ENCODE data around the gene GAL3ST3.
"Not testable (repeated sequence)": the region's sequence is repeated elsewhere in the genome, so short reads cannot be mapped to it uniquely, and the experiment has no call there.

The GAL3ST3 gene

GRCh38 chr11:66044757-66045156 is 4.2 kb downstream of the GAL3ST3 start:
- DNase-seq (ENCODE audit: low read depth): peak; percentile 6

DNA sequence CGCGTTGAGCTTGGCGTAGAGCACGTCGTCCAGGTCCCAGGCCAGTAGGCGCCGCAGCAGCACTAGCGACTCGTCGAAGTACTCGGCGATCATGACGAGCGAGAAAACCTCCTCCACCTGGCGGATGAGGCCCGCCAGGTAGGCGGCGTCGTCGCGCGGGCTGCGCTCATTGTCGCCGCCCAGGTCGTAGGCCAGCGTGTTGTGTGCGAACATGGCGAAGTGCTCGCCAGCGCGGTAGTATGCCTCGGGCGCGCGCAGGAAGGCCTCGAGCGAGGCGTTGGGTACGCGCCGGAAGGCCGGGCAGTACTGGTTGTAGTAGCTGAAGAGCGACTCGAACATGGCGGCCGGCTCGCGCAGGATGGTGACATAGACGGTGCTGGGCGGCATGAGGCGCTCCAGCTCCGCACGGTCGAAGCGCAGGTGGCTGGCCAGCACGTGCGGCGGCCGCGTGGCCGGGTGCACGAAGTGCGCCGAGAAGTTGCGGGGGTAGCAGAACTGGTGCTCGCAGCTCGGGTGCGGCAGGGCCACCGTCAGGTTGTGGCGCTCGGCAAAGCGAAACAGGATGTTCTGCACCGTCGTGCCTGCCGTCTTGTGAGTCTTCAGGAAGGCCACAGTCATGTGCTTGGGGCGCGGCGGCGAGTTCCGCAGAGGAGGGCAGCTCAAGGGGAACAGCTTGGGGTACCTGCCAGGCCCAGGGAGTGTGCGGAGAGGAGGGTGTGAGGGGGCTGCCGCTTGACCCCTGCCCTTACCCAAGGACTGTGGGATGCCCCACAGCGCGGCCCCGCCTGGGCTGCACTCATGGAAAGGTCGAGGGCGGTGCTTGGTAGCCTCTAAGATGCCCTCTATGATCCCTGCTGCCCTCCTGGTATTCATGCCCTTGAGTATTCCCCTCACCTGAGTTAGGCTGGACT is 5.7 kb downstream of the GAL3ST3 start:
- no peak for DNase-seq (ENCODE audit: low read depth)

- no peak for DNase-seq (ENCODE audit: low read depth)
These were observed 6.5 kb downstream of the GAL3ST3 start for GRCh38 chr11:66042227-66042995.

GRCh38 chr11:66039765-66040164 is 9.2 kb downstream of the GAL3ST3 start:
- no peak for DNase-seq (ENCODE audit: low read depth)

DNA sequence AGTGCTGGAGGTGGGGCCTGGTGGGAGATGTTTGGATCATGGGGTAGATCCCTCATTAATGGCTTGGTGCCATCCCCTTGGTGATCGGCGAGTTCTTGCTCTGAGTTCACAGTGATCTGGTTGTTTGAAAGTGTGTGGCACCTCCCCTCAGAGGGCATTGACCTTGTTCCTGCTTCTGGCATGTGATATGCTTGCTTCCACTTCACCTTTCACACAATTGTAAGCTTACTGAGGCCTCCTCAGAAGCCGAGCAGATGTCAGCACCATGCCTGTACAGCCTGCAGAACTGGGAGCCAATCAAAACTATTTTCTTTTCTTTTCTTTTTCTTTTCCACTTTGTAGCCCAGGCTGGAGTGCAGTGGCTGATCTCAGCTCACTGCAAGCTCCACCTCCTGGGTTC is 11.6 kb downstream of the GAL3ST3 start:
- DNase-seq (ENCODE audit: low read depth): no peak

DNA sequence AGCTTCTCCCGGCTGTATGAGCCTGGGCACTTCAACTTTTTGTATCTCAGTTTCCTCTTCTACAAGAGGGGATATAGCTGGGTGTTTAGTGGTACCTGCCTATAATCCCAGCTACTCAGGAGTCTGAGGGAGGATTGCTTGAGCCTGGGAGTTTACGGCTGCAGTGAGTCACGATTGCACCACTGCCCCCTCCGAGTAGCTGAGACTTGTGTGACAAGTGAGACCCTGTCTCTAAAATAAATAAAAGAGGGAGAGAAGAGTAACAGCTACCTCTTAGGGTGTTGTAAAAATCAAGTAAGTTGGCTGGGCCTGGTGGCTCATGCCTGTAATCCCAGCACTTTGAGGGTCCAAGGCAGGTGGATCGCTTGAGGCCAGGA is 12.6 kb downstream of the GAL3ST3 start:
- DNase-seq (ENCODE audit: low read depth): no peak

DNA sequence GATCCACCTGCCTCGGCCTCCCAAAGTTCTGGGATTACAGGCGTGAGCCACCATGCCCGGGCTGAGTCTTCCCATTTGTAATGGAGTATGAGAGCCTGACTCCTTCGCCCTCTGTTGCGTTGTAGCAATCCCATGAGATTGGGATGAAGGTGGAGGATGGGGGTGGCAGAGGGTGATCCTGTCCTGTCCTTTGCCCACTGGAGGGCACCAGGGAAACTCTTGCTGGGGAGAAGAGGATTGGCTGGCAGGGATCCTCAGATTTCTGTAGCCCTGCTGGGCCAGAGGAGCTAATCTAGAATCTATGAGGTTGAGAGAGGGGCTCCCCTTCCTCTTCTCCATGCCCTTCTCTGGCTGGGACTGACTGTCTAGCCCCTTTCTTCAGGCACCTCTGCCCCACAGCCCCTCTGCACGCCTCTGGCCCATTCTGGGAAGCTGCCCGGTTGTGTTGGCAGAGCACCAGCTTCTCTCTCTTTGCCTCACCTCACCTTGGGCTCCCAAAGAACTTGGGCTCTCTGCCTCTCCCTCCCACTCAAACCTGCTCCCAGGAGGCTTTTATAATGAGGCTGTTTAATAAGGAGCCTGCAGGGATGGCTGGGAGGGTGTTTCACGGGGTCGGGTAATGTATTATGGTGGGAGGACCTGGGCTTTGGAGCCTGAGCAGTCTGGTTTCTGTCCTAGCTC is 13.2 kb downstream of the GAL3ST3 start:
- DNase-seq (ENCODE audit: low read depth): no peak

GRCh38 chr11:66032957-66033735 is 15.8 kb downstream of the GAL3ST3 start:
- no peak for DNase-seq (ENCODE audit: low read depth)

GRCh38 chr11:66026017-66026529 is 22.9 kb downstream of the GAL3ST3 start, which contains the start of gene CATSPER1:
Gene CATSPER1, minus strand, starts transcription at chr11:66026479. Its CDS starts 100 bp downstream, at chr11:66026379.
- no peak for DNase-seq (ENCODE audit: low read depth)

- not testable (repeated sequence) for DNase-seq (ENCODE audit: low read depth)
These were observed 25.8 kb downstream of the GAL3ST3 start for GRCh38 chr11:66023186-66023440.

DNA sequence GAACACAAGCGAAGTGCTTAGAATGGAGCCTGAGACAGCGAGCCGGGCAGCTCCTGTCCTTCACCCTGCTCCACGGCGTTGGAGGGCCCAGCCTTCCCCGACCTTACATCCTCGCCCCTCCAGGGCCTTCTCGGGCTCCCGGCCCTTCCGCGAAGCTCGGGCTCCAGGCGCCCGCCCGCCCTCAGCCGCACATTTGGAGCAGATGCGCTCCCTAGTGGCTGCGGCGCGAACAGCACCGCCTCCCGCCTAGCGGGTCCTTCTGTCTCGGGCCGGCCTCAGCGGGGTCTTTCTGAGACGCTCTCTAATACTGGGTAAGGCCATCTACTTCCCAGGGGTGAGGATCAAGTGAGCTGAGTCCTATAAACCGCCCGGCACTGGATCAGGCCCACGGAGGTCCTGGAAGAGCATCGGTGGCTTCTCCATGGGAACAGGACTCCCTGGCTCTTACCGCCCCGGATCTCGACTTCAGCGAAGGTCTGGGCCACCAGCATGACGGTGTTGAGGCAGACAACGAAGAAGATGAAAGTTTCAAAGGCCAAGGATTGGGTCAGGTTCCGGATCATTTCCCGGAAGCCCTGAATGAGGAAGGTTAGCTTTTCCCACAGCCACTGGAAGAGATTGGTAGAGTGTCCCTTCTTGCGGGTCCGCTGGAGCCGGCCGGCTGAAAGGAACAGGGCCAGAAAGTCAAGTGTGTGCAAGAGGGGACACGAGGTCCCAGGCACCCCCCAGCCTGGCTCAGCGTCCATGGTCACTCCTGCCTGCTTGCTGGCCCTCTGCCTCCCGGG is 26.4 kb downstream of the GAL3ST3 start:
- peak; percentile 32 for DNase-seq (ENCODE audit: low read depth)

DNA sequence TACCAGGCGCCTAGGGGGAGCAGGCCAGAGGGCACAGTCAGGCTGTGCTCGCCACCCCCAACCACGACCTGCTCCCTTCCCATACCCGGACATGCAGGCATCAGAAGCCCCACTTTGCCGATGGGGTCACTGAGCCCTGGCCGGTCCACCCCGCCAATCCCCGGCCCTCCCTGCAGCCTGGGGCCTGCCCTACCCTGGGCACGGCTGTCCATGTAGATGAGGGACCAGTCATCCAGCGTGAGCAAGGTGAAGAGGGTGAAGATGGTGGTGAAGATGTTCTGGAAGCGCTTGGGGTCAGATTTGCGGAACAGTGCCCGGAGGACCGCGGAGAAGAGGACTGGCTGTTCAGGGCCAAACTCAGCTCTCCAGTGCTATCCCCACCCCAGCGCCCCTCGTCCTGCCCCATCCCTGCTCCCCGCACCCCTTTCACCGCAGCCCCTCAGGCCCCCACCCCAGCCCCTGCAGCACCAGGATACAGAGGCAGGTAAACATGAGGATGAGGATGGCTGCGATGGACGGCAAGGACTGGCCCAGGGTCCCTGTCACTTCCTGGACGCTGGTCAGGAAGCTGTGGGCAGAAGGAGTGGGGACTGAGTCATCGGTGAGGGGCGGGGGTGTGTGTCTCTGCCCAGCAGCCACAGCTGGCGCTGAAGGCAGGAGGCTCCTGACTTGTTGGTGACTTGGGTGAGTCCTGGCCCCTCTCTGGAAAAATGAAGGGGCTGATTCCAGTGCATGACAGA is 28.2 kb downstream of the GAL3ST3 start:
- no peak for DNase-seq (ENCODE audit: low read depth)

DNA sequence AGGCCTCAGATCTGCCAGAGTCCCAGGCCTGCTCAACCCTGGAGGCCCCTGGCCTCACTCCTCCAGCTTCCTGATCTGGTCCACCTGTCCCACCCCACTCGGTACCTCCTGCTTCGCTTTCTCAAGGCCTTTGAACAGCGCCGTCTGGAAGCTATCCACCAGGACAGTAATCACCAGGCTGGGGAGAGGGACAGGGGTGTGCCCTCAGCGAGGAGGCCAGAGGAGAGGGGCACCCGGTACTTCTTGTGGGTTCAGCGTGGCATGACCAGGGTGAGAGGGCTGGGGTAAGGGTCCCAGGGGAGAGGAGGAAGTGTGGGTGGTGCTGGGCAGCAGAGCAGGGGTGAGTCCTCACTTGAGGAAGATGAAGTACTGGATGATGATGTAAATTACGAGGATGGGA is 28.7 kb downstream of the GAL3ST3 start:
- no peak for DNase-seq (ENCODE audit: low read depth)

- no peak for DNase-seq (ENCODE audit: low read depth)
These were observed 31.6 kb downstream of the GAL3ST3 start for GRCh38 chr11:66017321-66017720.

DNA sequence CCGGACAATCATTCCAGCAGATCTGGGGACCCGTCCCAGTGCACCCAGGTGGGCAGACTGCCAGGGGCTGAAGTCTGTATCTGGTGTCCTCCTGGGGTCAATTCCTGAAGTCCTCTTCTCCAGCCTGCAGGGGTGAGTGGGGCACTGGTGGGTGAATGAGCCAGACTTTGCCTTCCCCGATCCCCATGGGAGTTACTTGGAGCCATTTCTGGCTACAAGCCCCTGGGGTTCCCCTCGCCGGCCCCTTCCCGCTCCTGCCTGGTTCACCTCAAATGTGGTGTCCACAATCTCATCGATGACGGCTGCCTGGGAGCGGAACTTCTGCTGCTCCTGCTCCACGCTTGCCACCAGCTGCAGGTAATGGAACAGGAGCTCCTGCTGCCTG is 32.2 kb downstream of the GAL3ST3 start:
- no peak for DNase-seq (ENCODE audit: low read depth)

- DNase-seq (ENCODE audit: low read depth): no peak
These were observed 32.8 kb downstream of the GAL3ST3 start for GRCh38 chr11:66015936-66016792.

DNA sequence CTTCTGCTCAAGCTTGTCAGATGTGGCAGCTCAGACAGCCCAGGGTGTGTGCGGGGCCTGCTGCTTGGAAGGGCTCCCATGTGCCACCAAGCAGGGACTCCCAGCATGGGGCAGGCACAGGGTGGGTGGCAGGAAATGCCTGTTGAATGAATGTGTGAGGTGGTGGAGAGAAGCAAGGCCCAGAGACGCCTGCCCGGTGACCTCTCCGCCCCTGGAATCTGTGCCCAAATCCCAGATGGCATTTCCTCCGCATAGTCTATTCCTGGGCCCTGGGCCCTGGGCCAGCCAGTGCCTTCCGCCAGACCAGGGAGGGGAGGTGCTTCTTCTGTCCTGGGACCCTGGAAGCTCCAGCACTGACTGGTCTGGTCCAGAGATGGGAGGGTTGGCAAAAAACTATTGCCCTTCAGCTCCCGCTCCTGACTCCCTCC is 33.5 kb downstream of the GAL3ST3 start:
- DNase-seq (ENCODE audit: low read depth): no peak

GRCh38 chr11:66014804-66015453 is 34.0 kb downstream of the GAL3ST3 start:
- DNase-seq (ENCODE audit: low read depth): no peak

DNA sequence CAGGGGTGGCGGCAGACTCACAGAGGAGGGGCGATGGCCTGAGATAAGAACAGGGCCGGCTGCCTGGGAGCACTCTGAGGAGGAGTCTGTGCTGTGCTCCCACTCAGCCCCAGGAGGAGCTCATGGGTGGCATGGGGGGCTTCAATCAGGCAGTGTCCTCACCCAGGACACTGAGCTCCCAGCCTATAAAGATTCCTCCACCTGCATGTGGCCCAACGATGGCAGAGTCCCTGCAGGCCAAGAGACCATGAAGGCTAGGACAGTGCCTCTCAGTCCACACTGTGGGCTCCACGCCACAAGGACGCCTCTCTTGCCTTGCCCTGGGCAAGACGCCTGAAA is 35.2 kb downstream of the GAL3ST3 start:
- no peak for DNase-seq (ENCODE audit: low read depth)

Measured in T-helper 22 cell (primary cell).